CD14-positive monocyte (primary cell): ENCODE data around the gene GRID1. TPM values are rescaled to one million over a fixed set of nuclear protein-coding genes. Genes with fewer than 3 reads are reported as not detected.

Experiments
- DNase-seq, 3 donors: peaks; one replicate each; pipeline ENCODE4 v3.0.0-alpha.2; 2011 to 2022
- H2AFZ ChIP-seq: 2 replicates; pipeline ENCODE4 v1.6.0; 2012; ENCODE audit warnings: mild to moderate bottlenecking, low read depth, low read length, inconsistent platforms; ENCODE audit not compliant: insufficient read depth, poor library complexity, severe bottlenecking
- H3K27ac ChIP-seq, 2 donors: 1 replicate in 1 of 2; 2 replicates in 1 of 2; pipeline ENCODE4 v1.5.1; 2012 to 2013; ENCODE audit warnings: low read length in 2 of 2, control low read depth in 1 of 2, inconsistent platforms in 1 of 2, low read depth in 1 of 2, mild to moderate bottlenecking in 1 of 2
- H3K27me3 ChIP-seq, 2 donors: one replicate each; pipeline versions ENCODE4 v1.6.0 to v1.6.1; 2011 to 2013; ENCODE audit warnings: low read length in 2 of 2; ENCODE audit not compliant: control insufficient read depth in 2 of 2, insufficient read depth in 2 of 2
- H3K36me3 ChIP-seq, 2 donors: replicated peaks in 1 of 2; 1 replicate in 1 of 2; 2 replicates in 1 of 2; pipeline versions ENCODE4 v1.5.1 to v1.6.1; 2012 to 2013; ENCODE audit warnings: low read length in 2 of 2, control low read depth in 1 of 2, inconsistent platforms in 1 of 2, mild to moderate bottlenecking in 1 of 2; ENCODE audit not compliant: insufficient read depth in 2 of 2, control insufficient read depth in 1 of 2
- H3K4me1 ChIP-seq, 2 donors: 1 replicate in 1 of 2; 2 replicates in 1 of 2; pipeline versions ENCODE4 v1.5.1 to v1.6.1; 2012 to 2013; ENCODE audit warnings: low read length in 2 of 2, control low read depth in 1 of 2, inconsistent platforms in 1 of 2, mild to moderate bottlenecking in 1 of 2, moderate library complexity in 1 of 2; ENCODE audit not compliant: insufficient read depth in 2 of 2, control insufficient read depth in 1 of 2
- H3K4me2 ChIP-seq: replicated peaks from 2 replicates; pipeline ENCODE3; 2012; ENCODE audit warnings: low read length, moderate library complexity, mild to moderate bottlenecking; ENCODE audit not compliant: poor library complexity, severe bottlenecking; ENCODE audit errors: extremely low read depth
- H3K4me3 ChIP-seq, 3 experiments: fragments of 200-600 bp in 1 of 3; sonication (generic) in 1 of 3; replicated peaks in 1 of 3; 1 replicate in 2 of 3; 2 replicates in 1 of 3; pipeline ENCODE4 v1.5.1; 2011 to 2013; ENCODE audit warnings: low read length in 3 of 3, mild to moderate bottlenecking in 3 of 3, control low read depth in 2 of 3, low read depth in 2 of 3, inconsistent platforms in 1 of 3, moderate library complexity in 1 of 3
- H3K79me2 ChIP-seq: 2 replicates; pipeline ENCODE4 v1.6.0; 2012; ENCODE audit warnings: mild to moderate bottlenecking, control low read depth, inconsistent platforms, low read length, moderate library complexity; ENCODE audit not compliant: insufficient read depth
- H3K9ac ChIP-seq: 2 replicates; pipeline ENCODE4 v1.6.0; 2017; ENCODE audit warnings: low read length, mild to moderate bottlenecking; ENCODE audit not compliant: insufficient read depth, poor library complexity, severe bottlenecking
- H3K9me3 ChIP-seq, 2 donors: replicated peaks in 1 of 2; 1 replicate in 1 of 2; 2 replicates in 1 of 2; pipeline versions ENCODE4 v1.5.1 to v1.6.1; 2012 to 2013; ENCODE audit warnings: low read length in 2 of 2, control low read depth in 1 of 2; ENCODE audit not compliant: control insufficient read depth in 1 of 2, insufficient read depth in 1 of 2
- H4K20me1 ChIP-seq: 2 replicates; pipeline ENCODE4 v1.6.0; 2012; ENCODE audit warnings: mild to moderate bottlenecking, low read length, control low read depth, moderate library complexity; ENCODE audit not compliant: insufficient read depth
- H3K27ac Mint-ChIP-seq, 7 donors: one replicate each; pipeline ENCODE4 v1.8.0; 2020; ENCODE audit warnings: mild to moderate bottlenecking in 7 of 7, mixed read lengths in 7 of 7, moderate library complexity in 6 of 7, inconsistent platforms in 2 of 7
- H3K27me3 Mint-ChIP-seq, 3 donors: one replicate each; pipeline ENCODE4 v1.8.0; 2021 to 2022; ENCODE audit warnings: low read depth in 3 of 3, mild to moderate bottlenecking in 3 of 3, mixed read lengths in 3 of 3, moderate library complexity in 3 of 3, inconsistent platforms in 1 of 3
- H3K36me3 Mint-ChIP-seq, 2 donors: one replicate each; pipeline ENCODE4 v1.8.0; 2020; ENCODE audit warnings: mixed read lengths in 2 of 2, inconsistent platforms in 1 of 2, mild to moderate bottlenecking in 1 of 2
- H3K4me1 Mint-ChIP-seq: one replicate; pipeline ENCODE4 v1.8.0; 2020; ENCODE audit warnings: mild to moderate bottlenecking, mixed read lengths
- H3K4me3 Mint-ChIP-seq, 2 donors: one replicate each; pipeline ENCODE4 v1.8.0; 2020; ENCODE audit warnings: mild to moderate bottlenecking in 2 of 2, mixed read lengths in 2 of 2, moderate library complexity in 1 of 2
- H3K9me3 Mint-ChIP-seq, 7 donors: one replicate each; pipeline ENCODE4 v1.8.0; 2020 to 2022; ENCODE audit warnings: mixed read lengths in 7 of 7, mild to moderate bottlenecking in 6 of 7, moderate library complexity in 6 of 7, inconsistent platforms in 2 of 7
- CTCF ChIP-seq: fragments of 200-600 bp; IDR thresholded peaks from one replicate; pipeline ENCODE4 v1.8.0; 2022; ENCODE audit warnings: antibody characterized with exemption, mild to moderate bottlenecking
- WGBS: methylation state at CpG from one replicate; pipeline ENCODE4 v1.1.5; 2013; ENCODE audit warnings: missing lambda C conversion rate; ENCODE audit not compliant: insufficient coverage; 5-methylcytosine and 5-hydroxymethylcytosine counted together
- intact Hi-C, 2 donors: fragments of 100-400 bp; cut with micrococcal nuclease; formaldehyde crosslinking; loops; one replicate each; pipeline versions ENCODE4 v1.15.0 to v1.15.1; 2023
- polyA plus RNA-seq, 3 donors: library from polyadenylated mRNA; depleted of rRNA in 1 of 3; unstranded in 2 of 3; stranded (reverse) in 1 of 3; fragments of 300-500 nt in 2 of 3; fragments of >200 nt in 1 of 3; fragmentation: Illumina TruSeq in 2 of 3; gene quantifications; 1 replicate in 2 of 3; 2 replicates in 1 of 3; pipeline ENCODE4 v1.2.3, GENCODE V29; 2012 to 2021

The GRID1 gene
- polyA plus RNA-seq, 3 donors: not detected

DNA sequence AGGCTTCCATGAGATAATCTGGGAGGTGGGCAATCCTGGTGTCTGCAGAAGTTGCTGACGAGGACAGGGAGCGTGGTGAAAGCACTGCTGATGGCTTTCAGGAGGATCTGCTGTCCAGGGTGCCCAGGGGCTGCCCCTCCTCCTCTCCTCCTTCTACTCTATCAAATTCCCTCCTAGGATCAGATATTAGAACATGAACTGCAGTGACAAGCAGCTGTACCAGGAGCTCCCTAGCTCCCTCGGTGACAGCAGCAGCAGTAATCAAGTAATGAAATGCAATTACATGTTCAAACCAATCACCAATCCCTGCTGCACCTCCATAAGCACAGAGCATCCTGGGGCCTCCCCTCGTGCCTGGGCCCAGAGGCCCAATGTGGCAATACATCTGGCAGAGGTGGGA is 46.9 kb downstream of the GRID1 start:
- Histone ChIP-seq H3K79me2 (no peaks in the 10 kb centered on the region), H3K4me2 (no peak overlapping the region), H3K4me1 (no peaks in the 10 kb centered on the region), H4K20me1 (no peaks in the 10 kb centered on the region), H3K9ac (no peak overlapping the region), H2AFZ (no peak overlapping the region), H3K4me3 (no peak overlapping the region), H3K9me3 (no peaks in the 10 kb centered on the region), H3K27ac (no peak overlapping the region), H3K27me3 (no peaks in the 10 kb centered on the region), H3K36me3 (no peaks in the 10 kb centered on the region)
- H3K9me3 Mint-ChIP-seq: no peaks in the 10 kb centered on the region
- peaks cover 2 to 16% (median 7%) of the 10 kb centered on the region in 3 donors for H3K27me3 Mint-ChIP-seq
- no peak for TF ChIP-seq CTCF
- intact Hi-C loops: no loop called here
- 80% methylated on average over 2 of the region's 4 CpGs for WGBS
- H3K4me1 Mint-ChIP-seq: no peaks in the 10 kb centered on the region
- no peak overlapping the region for H3K4me3 Mint-ChIP-seq
- no peaks in the 10 kb centered on the region for H3K36me3 Mint-ChIP-seq
- H3K27ac Mint-ChIP-seq: no peak overlapping the region
- DNase-seq: no peak

GRCh38 chr10:86317949-86318725 is 48.5 kb downstream of the GRID1 start:
- Histone ChIP-seq H2AFZ (no peak overlapping the region), H4K20me1 (no peaks in the 10 kb centered on the region), H3K9ac (no peak overlapping the region), H3K79me2 (no peaks in the 10 kb centered on the region), H3K9me3 (no peaks in the 10 kb centered on the region), H3K36me3 (no peaks in the 10 kb centered on the region), H3K4me3 (no peak overlapping the region), H3K4me2 (no peak overlapping the region), H3K4me1 (no peaks in the 10 kb centered on the region), H3K27ac (no peak overlapping the region), H3K27me3 (no peaks in the 10 kb centered on the region)
- no peak for DNase-seq
- Mint-ChIP-seq H3K4me1 (no peaks in the 10 kb centered on the region), H3K27me3 (peaks cover 4 to 7% (median 6%) of the 10 kb centered on the region in 3 donors), H3K4me3 (no peak overlapping the region), H3K9me3 (no peaks in the 10 kb centered on the region), H3K36me3 (no peaks in the 10 kb centered on the region), H3K27ac (peak overlapping the region in 1 of 7 donors; percentile 31)
- 68% methylated on average over 4 of the region's 4 CpGs for WGBS
- intact Hi-C loops: no loop called here
- no peak for TF ChIP-seq CTCF
